HG03066 (cell line): ENCODE data around the gene ATP9A.
"Not testable (repeated sequence)": the region's sequence is repeated elsewhere in the genome, so short reads cannot be mapped to it uniquely, and the experiment has no call there.

Source experiments
- ATAC-seq: cut with Tn5 transposase; IDR thresholded peaks from one replicate; pipeline ENCODE4 v1.9.1; 2021; ENCODE audit warnings: low read depth; ENCODE audit not compliant: unreplicated experiment

Gene ATP9A, protein sequence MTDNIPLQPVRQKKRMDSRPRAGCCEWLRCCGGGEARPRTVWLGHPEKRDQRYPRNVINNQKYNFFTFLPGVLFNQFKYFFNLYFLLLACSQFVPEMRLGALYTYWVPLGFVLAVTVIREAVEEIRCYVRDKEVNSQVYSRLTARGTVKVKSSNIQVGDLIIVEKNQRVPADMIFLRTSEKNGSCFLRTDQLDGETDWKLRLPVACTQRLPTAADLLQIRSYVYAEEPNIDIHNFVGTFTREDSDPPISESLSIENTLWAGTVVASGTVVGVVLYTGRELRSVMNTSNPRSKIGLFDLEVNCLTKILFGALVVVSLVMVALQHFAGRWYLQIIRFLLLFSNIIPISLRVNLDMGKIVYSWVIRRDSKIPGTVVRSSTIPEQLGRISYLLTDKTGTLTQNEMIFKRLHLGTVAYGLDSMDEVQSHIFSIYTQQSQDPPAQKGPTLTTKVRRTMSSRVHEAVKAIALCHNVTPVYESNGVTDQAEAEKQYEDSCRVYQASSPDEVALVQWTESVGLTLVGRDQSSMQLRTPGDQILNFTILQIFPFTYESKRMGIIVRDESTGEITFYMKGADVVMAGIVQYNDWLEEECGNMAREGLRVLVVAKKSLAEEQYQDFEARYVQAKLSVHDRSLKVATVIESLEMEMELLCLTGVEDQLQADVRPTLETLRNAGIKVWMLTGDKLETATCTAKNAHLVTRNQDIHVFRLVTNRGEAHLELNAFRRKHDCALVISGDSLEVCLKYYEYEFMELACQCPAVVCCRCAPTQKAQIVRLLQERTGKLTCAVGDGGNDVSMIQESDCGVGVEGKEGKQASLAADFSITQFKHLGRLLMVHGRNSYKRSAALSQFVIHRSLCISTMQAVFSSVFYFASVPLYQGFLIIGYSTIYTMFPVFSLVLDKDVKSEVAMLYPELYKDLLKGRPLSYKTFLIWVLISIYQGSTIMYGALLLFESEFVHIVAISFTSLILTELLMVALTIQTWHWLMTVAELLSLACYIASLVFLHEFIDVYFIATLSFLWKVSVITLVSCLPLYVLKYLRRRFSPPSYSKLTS

DNA sequence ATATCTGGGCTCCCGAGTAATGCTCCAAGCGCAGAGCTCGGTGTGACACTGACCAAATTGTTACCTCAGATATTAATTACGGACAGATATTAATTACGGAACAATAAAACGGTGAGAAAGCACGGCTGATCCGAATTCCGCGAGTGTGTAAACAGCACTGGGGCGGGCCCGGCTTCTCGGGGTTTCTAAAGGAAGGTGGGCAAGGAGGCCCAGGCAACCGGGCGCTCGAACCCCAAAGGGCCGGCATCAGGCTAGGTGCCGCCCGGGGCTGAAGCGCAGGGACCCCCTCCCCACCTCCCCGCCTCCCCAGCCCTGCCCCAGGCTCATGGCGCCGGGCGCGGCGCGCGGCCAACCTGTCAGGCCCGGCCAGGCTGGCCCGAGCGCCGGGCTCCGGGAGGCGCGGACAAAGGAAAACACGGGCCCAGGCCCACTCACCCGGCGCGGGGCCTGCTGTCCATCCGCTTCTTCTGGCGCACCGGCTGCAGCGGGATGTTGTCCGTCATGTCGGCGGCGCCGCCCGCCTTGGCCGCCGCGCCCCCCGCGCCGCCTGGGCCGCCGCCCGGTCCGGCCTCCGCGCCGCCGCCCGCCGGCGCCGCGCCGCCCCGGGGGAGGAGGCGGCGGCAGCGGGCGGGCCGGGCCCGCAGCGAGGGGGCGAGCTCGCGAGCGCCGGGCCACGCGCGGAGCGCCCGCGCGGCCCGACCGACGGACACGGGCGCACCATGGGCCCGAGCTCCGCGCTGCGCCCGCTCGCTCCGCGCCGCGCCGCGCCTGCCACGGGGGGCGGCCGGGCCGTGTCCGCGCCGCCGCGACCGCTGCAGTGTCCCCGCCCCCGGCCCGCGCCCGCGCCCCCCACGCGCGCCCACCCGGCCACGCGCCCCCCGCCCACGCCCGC, at the start of gene ATP9A:
Gene ATP9A, minus strand, starts transcription at position 524 of the 892 bp plus-strand sequence. Its CDS starts 21 bp downstream, at position 503.
- no peak for ATAC-seq

- ATAC-seq = not testable (repeated sequence)
Observed at GRCh38 chr20:51816856-51817255, 48.7 kb upstream of the ATP9A start.

- no peak for ATAC-seq
Observed at GRCh38 chr20:51815383-51816076, 47.3 kb upstream of the ATP9A start.

- ATAC-seq = no peak
Observed at GRCh38 chr20:51812861-51813260, 44.7 kb upstream of the ATP9A start.

DNA sequence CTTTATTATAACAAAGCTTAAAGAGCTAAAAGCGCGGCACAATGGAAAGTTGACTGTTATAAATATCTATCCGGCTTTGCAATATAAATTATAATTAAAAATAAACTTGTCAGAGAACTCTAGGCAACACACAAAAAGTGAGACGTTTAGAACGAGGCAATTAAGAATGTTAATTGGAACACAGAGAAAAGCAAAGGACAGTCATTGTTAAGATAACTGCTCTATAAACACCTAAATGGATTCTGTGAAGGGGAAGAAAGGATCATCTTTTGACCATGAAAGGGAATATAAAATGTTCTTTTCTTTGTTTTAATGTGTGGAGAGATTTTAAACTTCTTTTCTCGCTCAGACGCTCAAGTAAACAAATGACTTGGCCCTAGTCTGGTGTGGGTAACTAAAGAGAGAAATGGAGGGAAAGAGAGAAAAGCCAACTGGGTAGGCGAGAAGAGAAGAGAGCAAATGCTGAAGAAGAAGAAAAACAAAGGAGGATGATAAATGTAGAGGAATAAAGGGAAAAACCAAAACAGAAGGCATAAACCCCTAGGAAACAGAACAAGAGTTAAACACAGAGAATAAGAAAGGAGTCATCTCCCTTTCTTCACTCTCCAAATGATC, 43.4 kb upstream of the ATP9A start:
- no peak for ATAC-seq

- no peak for ATAC-seq
Observed at GRCh38 chr20:51811042-51811355, 42.8 kb upstream of the ATP9A start.

GRCh38 chr20:51810155-51811041, 42.2 kb upstream of the ATP9A start:
- ATAC-seq = no peak

DNA sequence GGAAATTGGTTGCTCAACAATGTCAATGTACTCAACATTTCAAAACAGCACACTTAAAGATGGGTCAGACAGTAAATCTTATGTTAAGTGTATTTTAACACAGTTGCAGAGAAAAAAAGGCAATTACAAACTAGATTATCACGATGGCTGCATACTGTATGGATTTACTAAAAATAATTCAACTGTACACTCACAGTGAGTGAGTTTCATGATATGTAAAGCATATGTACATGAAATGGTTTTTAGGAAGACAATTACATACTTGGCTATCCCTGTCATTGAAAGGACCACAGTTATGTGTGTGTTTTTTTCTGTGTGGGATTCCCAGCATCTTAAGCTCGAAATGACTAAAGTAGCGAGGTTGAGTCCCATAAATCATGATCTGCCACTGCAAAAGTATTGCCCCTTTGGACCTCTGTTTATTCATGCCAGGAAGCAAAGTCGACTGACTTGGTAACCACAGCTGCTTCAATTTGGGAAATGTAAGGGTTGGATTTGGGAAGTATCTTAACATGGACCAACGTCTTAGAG, 39.6 kb upstream of the ATP9A start:
- no peak for ATAC-seq

GRCh38 chr20:51804754-51805153, 36.6 kb upstream of the ATP9A start:
- no peak for ATAC-seq

- no peak for ATAC-seq
Observed at GRCh38 chr20:51803148-51803854, 35.1 kb upstream of the ATP9A start.

DNA sequence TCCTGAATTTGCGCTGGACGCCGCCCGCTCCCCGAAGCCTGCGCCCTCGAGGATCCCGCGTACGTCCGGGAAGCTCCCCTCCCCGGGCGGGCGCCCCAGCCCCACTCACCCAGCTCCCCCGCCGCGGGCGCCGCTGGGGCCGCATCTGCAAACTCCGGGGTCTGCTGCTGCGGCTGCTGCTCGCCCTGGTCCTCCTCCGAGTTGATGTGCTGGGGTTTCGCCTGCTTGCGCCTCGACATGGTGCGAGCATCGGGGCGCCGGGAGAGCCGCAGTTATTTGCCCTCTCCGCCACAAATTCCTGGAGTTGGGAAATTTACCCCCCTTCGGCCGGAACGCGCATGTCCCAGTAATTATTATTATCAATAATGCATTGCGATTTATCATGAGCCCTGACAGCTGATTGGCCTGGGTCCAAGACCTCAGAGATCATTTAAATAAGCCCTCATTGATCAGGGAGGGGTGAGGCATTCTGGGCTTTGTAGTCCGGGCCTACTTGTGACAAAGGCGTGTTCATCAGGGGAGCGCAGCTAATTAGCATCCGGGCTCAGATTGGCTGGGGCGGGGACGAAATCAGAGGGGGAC, 34.1 kb upstream of the ATP9A start, which contains the start of gene SALL4:
Gene SALL4, minus strand, starts transcription at position 352 of the 582 bp plus-strand sequence. Its CDS starts 113 bp downstream, at position 239.
- ATAC-seq = no peak

DNA sequence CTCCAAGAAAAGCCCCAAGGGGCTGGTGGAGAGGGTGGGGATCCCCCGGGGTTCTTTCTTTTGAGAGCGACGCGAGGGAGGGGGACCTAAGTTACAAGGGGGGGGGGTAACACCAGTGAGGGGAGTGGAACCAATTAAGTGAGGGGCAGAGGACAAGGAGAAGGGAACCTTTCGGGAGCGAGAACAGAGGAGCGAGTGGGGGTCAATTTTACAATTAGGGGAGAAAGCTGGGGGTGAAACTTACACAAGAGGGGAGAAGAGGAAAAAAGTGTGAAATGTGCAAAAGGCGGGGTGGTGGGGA, 33.6 kb upstream of the ATP9A start:
- ATAC-seq = no peak

GRCh38 chr20:51801122-51801822, 33.1 kb upstream of the ATP9A start:
- no peak for ATAC-seq

DNA sequence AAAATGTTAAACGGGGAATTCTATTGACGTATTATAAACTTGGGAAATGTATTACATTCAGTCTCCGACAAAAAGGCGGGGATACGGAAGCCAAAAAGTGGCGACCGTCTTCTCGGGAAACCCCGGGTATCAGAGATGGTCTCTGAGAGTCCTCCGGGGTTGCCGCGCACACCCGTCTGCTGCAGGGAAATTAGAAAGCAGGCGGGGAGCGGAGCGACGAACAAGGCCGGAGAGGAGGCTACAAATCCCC, 32.6 kb upstream of the ATP9A start:
- ATAC-seq = no peak

DNA sequence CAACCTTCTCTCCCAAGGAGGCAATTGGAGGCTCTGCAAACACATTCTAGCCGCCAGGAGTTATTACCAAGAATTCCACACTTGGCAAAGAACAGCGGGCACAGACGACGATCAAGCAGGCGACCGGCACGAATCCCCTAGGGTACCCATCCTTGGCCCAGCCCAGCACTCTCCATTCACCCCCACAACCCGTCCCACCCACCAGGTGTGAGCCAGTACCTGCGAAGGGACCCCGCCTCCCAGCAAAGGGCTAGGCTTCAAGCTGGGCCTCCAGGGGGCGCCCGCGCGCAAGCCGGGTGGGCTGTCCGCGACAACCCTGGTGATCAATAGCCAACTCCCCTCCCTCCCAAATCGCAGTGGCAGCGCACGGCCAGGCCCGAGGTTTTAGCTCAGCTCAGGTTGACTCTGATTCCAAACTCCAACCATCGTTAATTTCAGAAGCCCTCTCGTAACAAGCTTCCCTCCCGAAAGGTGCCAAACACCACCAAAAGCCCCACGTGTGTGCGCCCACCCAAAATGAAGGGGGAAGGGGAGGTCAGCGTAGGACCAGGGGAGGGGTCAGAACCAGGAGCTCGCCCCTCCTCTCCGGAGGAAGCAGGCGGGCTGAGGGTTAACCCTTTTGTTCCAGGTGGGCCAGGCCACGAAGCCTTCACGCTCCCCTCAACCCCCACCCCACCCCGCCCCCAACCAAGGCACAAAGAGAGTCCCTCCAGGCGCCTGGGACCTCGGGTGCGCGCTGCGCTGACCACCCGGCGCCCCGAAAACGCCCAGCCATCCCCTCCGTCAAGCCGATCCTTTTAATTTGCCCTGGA, 32.1 kb upstream of the ATP9A start:
- no peak for ATAC-seq

GRCh38 chr20:51799401-51799860, 31.2 kb upstream of the ATP9A start:
- no peak for ATAC-seq
